Measurements from ENCODE around the gene PLLP.
"Not testable (repeated sequence)": the region's sequence is repeated elsewhere in the genome, so short reads cannot be mapped to it uniquely, and the experiment has no call there.

Gene PLLP

DNA sequence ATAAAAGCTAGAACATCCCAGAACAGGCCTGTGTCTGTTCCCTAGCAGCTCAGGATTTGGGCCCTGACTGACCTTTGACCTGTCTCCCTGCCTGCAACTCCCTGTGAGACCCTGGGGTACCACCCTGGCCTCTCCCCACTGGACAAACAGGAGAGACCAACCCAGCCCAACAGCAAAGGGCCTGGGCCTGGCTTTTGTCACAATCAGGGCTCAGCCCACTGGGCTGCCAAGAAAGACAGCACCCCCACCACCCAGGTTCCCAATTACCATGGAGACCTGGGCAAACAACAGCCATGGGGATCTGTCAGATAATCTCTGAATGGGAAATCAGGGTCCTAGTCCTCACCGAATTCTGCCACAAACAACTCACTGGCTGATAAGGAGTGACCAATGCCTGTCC, 11.1 kb downstream of the PLLP start:
- DNase-seq (ENCODE audit: low spot score), result no peak

DNA sequence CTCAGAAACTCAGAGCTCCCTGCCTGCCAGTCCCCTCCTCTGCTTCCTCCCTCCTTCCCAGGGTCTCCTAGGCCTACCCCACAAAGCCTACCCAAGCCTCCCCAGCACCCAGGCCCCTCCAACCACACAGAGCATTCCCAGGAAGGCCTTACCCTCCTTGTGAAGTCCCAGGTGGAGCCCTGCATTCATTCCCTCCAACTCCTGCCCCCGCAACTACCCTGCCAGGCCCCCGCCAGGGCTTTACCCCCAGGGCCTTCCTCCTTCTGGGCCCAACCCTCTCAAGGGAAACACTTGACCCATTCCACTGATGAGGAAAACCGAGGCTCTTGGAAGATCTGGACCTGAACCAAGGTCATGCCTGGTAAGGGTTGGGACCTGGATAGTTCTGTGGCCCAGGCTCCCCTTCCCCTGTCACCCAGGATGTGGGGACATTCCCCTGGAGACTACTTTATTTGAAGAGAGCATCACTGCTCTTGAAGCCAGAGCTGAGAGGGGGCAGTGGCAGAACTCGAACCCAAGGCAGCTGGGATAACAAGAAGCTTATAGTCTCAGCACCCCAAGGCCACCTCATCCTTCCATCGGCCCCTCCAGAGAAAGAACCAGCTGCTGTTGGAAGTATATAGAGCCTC, 12.5 kb downstream of the PLLP start:
- no peak for DNase-seq (ENCODE audit: low spot score)

DNA sequence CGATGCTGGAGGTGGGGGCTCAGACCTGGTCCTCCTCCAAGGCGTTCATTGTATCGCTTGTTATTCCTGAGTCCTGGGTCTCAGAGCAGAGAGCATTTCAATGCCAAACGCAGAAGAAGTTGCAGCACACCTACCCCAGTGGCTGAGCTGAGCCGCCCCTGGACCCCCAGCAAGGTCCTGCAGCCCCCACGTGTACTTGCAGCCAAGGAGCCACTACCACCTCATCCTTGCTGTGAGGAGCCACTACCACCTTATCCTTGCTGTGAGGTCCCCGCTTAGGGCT, 13.5 kb downstream of the PLLP start:
- DNase-seq (ENCODE audit: low spot score), result no peak

DNA sequence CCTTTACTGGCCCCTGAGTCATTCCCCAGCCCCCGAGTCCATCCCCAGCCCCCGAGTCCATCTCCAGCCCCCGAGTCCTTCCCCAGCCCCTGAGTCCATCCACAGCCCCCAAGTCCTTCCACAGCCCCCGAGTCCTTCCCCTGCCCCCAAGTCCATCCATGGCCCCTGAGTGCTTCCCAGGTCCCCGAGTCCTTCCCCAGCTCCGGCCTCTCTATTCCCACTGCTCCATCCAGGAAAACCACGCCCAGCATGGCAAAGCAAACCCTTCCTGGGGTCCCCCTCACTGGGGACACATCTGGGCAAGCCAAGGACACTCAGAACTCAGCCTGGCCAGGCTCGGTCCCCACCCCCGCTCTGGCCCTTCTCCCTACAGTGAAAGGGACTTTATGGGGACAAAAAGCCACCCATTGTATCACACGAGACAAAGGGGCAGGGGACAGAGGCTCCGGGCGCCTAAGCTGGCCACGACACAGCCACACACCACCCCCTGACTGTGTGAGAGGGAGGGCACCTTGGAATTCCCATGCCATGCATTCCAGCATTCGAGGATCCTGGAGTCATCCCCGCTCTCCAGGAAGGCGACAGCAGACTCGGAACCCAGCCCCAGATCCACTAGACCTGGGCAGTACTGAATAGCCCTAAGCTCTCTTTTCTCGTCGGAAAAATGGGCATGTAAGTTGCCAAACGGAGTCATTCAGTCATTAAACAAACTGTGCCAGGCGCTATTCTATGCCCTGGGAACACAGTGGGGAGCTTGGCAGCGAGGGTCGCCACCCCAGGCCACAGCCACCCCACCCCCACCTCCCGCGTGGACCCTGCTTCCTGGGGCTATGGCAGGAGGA, 14.0 kb downstream of the PLLP start:
- no peak for DNase-seq (ENCODE audit: low spot score)

- no peak for DNase-seq (ENCODE audit: low spot score)
These were observed 15.4 kb downstream of the PLLP start for GRCh38 chr16:57268804-57269800.

DNA sequence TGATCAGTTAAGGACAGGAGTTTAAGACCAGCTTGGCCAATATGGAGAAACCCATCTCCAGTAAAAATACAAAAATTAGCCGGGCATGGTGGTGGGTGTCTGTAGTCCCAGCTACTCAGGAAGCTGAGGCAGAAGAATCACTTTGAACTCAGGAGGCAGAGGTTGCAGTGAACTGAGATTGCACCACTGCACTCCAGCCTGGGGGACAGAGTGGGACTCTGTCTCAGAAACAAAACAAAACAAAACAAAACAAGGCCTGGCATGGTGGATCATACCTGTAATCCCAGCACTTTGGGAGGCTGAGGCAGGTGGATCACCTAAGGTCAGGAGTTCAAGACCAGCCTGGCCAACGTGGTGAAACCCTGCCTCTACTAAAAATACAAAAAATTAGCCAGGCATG, 17.1 kb downstream of the PLLP start:
- not testable (repeated sequence) for DNase-seq (ENCODE audit: low spot score)

GRCh38 chr16:57266531-57267260, 17.8 kb downstream of the PLLP start:
- DNase-seq (ENCODE audit: low spot score), result no peak

DNA sequence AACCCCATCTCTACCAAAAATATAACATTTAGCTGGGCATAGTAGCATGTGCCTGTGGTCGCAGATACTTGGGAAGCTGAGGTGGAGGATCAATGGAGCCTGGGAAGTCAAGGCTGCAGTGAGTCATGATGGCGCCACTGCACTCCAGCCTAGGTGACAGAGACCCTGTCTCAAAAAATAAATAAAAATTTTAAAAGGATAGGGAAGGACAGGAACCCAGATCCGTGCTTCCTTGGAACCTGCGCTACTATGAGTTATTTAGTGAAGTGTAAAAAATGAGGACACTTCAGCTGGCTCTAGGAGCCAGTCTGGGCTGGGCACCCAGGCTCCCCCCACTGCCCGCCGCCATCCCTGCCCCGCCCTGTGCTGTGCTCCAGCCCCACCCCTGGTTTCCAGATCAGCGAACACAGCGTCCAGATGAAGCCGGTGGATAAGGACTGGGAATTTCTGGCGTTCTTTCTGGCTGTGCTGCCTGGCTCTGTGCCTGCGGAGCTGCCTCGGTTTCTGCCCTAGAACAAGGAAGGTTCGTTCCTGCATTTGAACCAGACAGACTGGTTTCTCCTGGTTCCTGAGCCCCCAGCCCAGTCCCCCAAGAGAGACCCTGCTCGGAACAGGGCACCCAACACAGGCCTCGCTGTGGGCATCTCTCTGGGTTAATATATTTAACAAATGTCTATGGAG, 18.5 kb downstream of the PLLP start:
- peak; percentile 52 for DNase-seq (ENCODE audit: low spot score)

- no peak for DNase-seq (ENCODE audit: low spot score)
These were observed 19.5 kb downstream of the PLLP start for GRCh38 chr16:57264950-57265371.

DNA sequence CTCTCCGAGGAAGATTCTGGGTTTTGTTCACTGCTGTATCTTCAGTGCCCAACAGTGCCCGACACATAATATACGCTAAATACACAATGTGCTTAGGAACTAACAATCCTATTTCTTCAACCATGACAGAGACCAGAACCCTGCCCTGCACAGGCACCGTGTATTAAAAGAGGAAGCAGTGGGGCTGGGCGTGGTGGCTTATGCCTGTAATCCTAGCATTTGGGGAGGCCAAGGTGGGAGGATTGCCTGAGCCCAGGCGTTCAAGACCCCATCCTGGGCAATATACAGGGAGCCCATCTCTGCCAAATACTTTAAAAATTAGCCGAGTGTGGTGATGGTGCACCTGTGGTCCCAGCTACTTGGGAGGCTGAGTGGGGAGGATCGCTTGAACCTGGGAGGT, 20.1 kb downstream of the PLLP start:
- no peak for DNase-seq (ENCODE audit: low spot score)

- DNase-seq (ENCODE audit: low spot score), result no peak
These were observed 20.7 kb downstream of the PLLP start for GRCh38 chr16:57263541-57264351.

DNA sequence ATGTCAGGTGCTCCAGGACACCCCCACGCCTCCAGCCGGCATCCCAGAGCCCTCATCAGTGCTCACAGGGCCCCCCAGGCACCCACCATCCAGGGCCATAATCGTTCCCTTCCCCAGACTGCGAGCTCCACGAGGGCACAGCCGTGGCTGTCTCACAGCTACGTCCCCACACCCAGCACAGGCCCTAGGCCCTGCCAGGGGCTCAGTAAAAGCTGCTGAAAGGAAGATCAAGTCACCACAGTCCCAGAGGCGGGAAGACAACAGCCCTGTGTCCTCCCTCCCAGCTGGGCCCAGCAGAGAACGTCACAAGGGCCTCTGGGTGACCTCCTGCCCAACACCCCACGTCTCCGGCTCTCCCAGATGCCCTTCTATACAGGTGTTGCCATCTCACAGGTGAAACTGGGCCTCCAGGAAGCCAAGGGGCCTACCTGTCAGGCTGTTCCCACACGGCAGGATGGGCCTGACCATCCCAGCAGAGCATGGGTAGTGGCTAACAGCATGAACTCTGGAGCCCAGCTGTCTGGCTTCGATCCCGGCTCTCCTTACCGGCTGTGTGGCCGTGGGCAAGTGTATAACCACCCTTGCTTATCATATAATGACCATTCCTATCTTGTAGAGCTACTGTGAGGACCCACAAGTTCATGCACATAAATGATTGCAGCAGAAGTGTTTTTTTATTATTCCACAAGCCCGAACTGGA, 21.5 kb downstream of the PLLP start:
- DNase-seq (ENCODE audit: low spot score), result no peak

- DNase-seq (ENCODE audit: low spot score), result no peak
These were observed 22.7 kb downstream of the PLLP start for GRCh38 chr16:57261806-57262205.

DNA sequence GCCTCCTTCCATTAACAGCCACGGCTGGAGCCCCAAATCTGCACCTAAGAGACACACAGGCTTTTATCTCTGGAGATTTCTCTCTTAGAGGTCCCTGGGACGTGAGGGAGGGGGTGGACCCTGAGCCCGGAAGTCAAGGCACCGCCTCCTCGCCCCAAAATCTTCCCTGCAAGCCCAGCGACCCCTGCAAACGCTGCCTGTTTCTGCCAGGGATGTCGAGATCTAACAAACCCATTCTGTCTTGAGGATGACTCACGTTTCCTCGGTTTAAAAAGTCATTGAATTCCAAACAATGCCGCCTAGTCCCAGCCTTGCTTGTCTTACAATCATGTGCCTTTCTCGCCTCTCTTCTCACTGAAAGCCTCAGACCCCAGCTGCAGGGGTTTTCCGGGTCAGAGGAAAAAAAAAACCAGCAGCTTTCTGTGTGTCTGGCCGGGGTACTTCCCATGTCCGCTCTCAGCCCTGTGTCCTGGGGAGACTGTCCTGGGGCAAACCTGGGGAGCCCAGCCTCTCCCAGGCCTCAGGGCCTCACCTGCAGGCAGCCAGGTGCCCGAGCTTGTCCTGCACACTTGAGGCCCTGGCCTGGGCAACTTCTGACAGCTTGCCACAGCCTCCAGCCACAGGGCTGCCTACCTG, 24.1 kb downstream of the PLLP start:
- DNase-seq (ENCODE audit: low spot score), result peak; percentile 77

- no peak for DNase-seq (ENCODE audit: low spot score)
These were observed 25.5 kb downstream of the PLLP start for GRCh38 chr16:57258910-57259475.

GRCh38 chr16:57258226-57258909, 26.1 kb downstream of the PLLP start:
- DNase-seq (ENCODE audit: low spot score), result no peak

- DNase-seq (ENCODE audit: low spot score), result no peak
These were observed 26.9 kb downstream of the PLLP start for GRCh38 chr16:57257455-57258070.

All from hepatic stellate cell (primary cell).